Body of pancreas (tissue), 4 donors: ENCODE measurements around the gene DENND1C.

Experiments used
- CTCF ChIP-seq, 7 experiments: fragments of 450-650 bp in 4 of 7; fragments of 200-600 bp in 3 of 7; sonication (generic) in 3 of 7; IDR thresholded peaks; one replicate each; pipeline ENCODE4 v1.5.1; 2016 to 2019; ENCODE audit warnings: antibody characterized with exemption in 7 of 7
- POLR2A ChIP-seq, 3 donors: fragments of 450-650 bp; IDR thresholded peaks; one replicate each; pipeline ENCODE4 v1.6.1; 2016; ENCODE audit warnings: antibody characterized with exemption in 3 of 3, mild to moderate bottlenecking in 2 of 3

DNA sequence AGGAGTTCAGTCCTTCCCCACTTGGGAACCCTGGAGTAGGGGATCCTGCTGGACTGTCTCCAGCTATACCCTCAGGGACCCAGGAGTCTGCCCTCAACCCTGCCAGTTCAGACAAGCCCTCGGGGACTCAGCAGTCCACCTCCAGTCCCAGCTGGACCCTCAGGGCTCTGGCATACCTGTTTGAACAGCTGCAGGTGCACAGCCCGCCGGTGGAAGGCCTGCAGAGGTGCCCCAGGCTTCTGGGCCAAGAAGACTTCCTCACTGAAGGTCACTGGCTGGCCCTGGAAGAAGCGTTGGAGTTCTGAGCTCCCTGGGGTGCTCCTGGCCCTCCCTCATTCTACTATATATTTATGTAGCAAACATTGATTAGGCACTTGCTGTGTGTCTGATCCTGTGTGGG lies 8.9 kb downstream of the DENND1C start:
- TF ChIP-seq CTCF (IDR thresholded peaks at IDR 0.05), result no peak
- TF ChIP-seq POLR2A (IDR thresholded peaks at IDR 0.05), result no peak
